ENCODE results near the gene NOC4L.

DNA sequence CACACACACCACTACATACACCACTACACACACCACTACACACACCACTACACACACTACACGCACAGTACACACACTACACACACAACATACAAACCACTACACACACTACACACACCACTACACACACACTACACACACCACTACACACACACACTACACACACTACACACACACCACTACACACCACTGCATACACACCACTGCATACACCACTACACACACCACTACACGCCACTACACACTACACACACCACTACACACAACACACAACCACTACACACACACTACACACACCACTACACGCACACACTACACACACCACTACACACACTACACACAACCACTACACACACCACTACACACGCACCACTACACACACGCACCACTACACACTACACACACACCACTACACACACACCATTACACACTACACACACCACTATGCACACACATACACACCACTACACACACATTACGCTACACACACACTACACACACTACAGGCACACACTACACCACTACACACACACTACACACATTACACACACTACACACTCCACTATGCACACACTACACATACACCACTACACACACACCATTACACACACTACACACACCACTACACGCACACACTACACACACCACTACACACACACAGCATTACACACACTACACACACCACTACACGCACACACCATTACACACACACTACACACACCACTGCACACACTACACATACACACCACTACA is 12.5 kb downstream of the NOC4L start:
- TF ChIP-seq CTCF (IDR thresholded peaks at IDR 0.05; ENCODE audit: extremely low read depth in 1 of 2, insufficient read depth in 1 of 2, low read depth in 1 of 2, low read length in 2 of 2) = no peak
- TF ChIP-seq EZH2 (IDR thresholded peaks at IDR 0.05; ENCODE audit: borderline replicate concordance, low read depth, low read length, severe bottlenecking) = no peak
- no peak for TF ChIP-seq FOS (IDR thresholded peaks at IDR 0.05; ENCODE audit: borderline replicate concordance, insufficient read depth, low read length)
- TF ChIP-seq MAX (IDR thresholded peaks at IDR 0.05; ENCODE audit: insufficient read depth, insufficient read length) = no peak
- TF ChIP-seq POLR2AphosphoS5 (IDR thresholded peaks at IDR 0.05; ENCODE audit: insufficient read depth, low read depth, low read length) = no peak
- TF ChIP-seq MYC (IDR thresholded peaks at IDR 0.05; ENCODE audit: low read depth, low read length) = no peak
- TF ChIP-seq POLR2A (IDR thresholded peaks at IDR 0.05; ENCODE audit: low read depth, low read length) = no peak
